Measurements from ENCODE around the gene PARP14.
"Not testable (repeated sequence)": the region's sequence is repeated elsewhere in the genome, so short reads cannot be mapped to it uniquely, and the experiment has no call there.

The PARP14 gene

GRCh38 chr3:122745369-122746021 is 64.9 kb downstream of the PARP14 start:
- Histone ChIP-seq H3K36me3 (ENCODE audit: control insufficient read depth in 2 of 2, insufficient read depth in 2 of 2, low read length in 2 of 2) (peaks cover 0 to 2% of the 10 kb centered on the region in 2 donors), H3K9me3 (ENCODE audit: control insufficient read depth in 2 of 2, low read length in 2 of 2) (no peaks in the 10 kb centered on the region), H3K4me3 (ENCODE audit: low read length in 2 of 2) (no peak overlapping the region), H3K27me3 (ENCODE audit: control insufficient read depth in 1 of 2, insufficient read depth in 2 of 2, low read length in 2 of 2) (no peaks in the 10 kb centered on the region), H3K4me1 (ENCODE audit: control insufficient read depth, insufficient read depth, low read length) (no peaks in the 10 kb centered on the region), H3K9ac (ENCODE audit: low read length in 2 of 2) (no peak overlapping the region), H3K27ac (ENCODE audit: low read length) (no peak overlapping the region)

- not testable (repeated sequence) for H3K4me3 ChIP-seq (ENCODE audit: low read length in 2 of 2); H3K36me3 ChIP-seq (ENCODE audit: control insufficient read depth in 2 of 2, insufficient read depth in 2 of 2, low read length in 2 of 2); H3K4me1 ChIP-seq (ENCODE audit: control insufficient read depth, insufficient read depth, low read length); H3K9ac ChIP-seq (ENCODE audit: low read length in 2 of 2); H3K27me3 ChIP-seq (ENCODE audit: control insufficient read depth in 1 of 2, insufficient read depth in 2 of 2, low read length in 2 of 2); H3K27ac ChIP-seq (ENCODE audit: low read length); H3K9me3 ChIP-seq (ENCODE audit: control insufficient read depth in 2 of 2, low read length in 2 of 2)
Observed at GRCh38 chr3:122747295-122747694, 66.7 kb downstream of the PARP14 start.

GRCh38 chr3:122748347-122748746 is 67.7 kb downstream of the PARP14 start:
- Histone ChIP-seq H3K27me3 (ENCODE audit: control insufficient read depth in 1 of 2, insufficient read depth in 2 of 2, low read length in 2 of 2) (no peaks in the 10 kb centered on the region), H3K36me3 (ENCODE audit: control insufficient read depth in 2 of 2, insufficient read depth in 2 of 2, low read length in 2 of 2) (peaks cover 4% of the 10 kb centered on the region in 2 donors), H3K9ac (ENCODE audit: low read length in 2 of 2) (no peak overlapping the region), H3K4me1 (ENCODE audit: control insufficient read depth, insufficient read depth, low read length) (no peaks in the 10 kb centered on the region), H3K9me3 (ENCODE audit: control insufficient read depth in 2 of 2, low read length in 2 of 2) (no peaks in the 10 kb centered on the region), H3K4me3 (ENCODE audit: low read length in 2 of 2) (no peak overlapping the region), H3K27ac (ENCODE audit: low read length) (no peak overlapping the region)

GRCh38 chr3:122754929-122755328 is 74.3 kb downstream of the PARP14 start:
- Histone ChIP-seq H3K9me3 (ENCODE audit: control insufficient read depth in 2 of 2, low read length in 2 of 2) (no peaks in the 10 kb centered on the region), H3K27ac (ENCODE audit: low read length) (no peak overlapping the region), H3K4me3 (ENCODE audit: low read length in 2 of 2) (no peak overlapping the region), H3K36me3 (ENCODE audit: control insufficient read depth in 2 of 2, insufficient read depth in 2 of 2, low read length in 2 of 2) (peaks cover 7 to 14% of the 10 kb centered on the region in 2 donors), H3K9ac (ENCODE audit: low read length in 2 of 2) (no peak overlapping the region), H3K27me3 (ENCODE audit: control insufficient read depth in 1 of 2, insufficient read depth in 2 of 2, low read length in 2 of 2) (no peaks in the 10 kb centered on the region), H3K4me1 (ENCODE audit: control insufficient read depth, insufficient read depth, low read length) (no peaks in the 10 kb centered on the region)

- Histone ChIP-seq H3K4me3 (ENCODE audit: low read length in 2 of 2) (no peak overlapping the region), H3K9me3 (ENCODE audit: control insufficient read depth in 2 of 2, low read length in 2 of 2) (no peaks in the 10 kb centered on the region), H3K4me1 (ENCODE audit: control insufficient read depth, insufficient read depth, low read length) (no peaks in the 10 kb centered on the region), H3K9ac (ENCODE audit: low read length in 2 of 2) (no peak overlapping the region), H3K27me3 (ENCODE audit: control insufficient read depth in 1 of 2, insufficient read depth in 2 of 2, low read length in 2 of 2) (no peaks in the 10 kb centered on the region), H3K36me3 (ENCODE audit: control insufficient read depth in 2 of 2, insufficient read depth in 2 of 2, low read length in 2 of 2) (peaks cover 7 to 14% of the 10 kb centered on the region in 2 donors), H3K27ac (ENCODE audit: low read length) (no peak overlapping the region)
Observed at GRCh38 chr3:122755491-122755890, 74.9 kb downstream of the PARP14 start.

- Histone ChIP-seq H3K9ac (ENCODE audit: low read length in 2 of 2) (no peak overlapping the region), H3K4me1 (ENCODE audit: control insufficient read depth, insufficient read depth, low read length) (no peaks in the 10 kb centered on the region), H3K27ac (ENCODE audit: low read length) (no peak overlapping the region), H3K4me3 (ENCODE audit: low read length in 2 of 2) (no peak overlapping the region), H3K36me3 (ENCODE audit: control insufficient read depth in 2 of 2, insufficient read depth in 2 of 2, low read length in 2 of 2) (peaks cover 3 to 8% of the 10 kb centered on the region in 2 donors), H3K27me3 (ENCODE audit: control insufficient read depth in 1 of 2, insufficient read depth in 2 of 2, low read length in 2 of 2) (no peaks in the 10 kb centered on the region), H3K9me3 (ENCODE audit: control insufficient read depth in 2 of 2, low read length in 2 of 2) (no peaks in the 10 kb centered on the region)
Observed at GRCh38 chr3:122758877-122759560, 78.4 kb downstream of the PARP14 start.

GRCh38 chr3:122760453-122761271 is 80.0 kb downstream of the PARP14 start:
- H3K4me3 ChIP-seq (ENCODE audit: low read length in 2 of 2) = no peak overlapping the region
- H3K9ac ChIP-seq (ENCODE audit: low read length in 2 of 2) = no peak overlapping the region
- no peaks in the 10 kb centered on the region for H3K9me3 ChIP-seq (ENCODE audit: control insufficient read depth in 2 of 2, low read length in 2 of 2)
- H3K27ac ChIP-seq (ENCODE audit: low read length) = no peak overlapping the region
- no peaks in the 10 kb centered on the region for H3K27me3 ChIP-seq (ENCODE audit: control insufficient read depth in 1 of 2, insufficient read depth in 2 of 2, low read length in 2 of 2)
- H3K36me3 ChIP-seq (ENCODE audit: control insufficient read depth in 2 of 2, insufficient read depth in 2 of 2, low read length in 2 of 2) = peaks cover 0 to 3% of the 10 kb centered on the region in 2 donors
- H3K4me1 ChIP-seq (ENCODE audit: control insufficient read depth, insufficient read depth, low read length) = no peaks in the 10 kb centered on the region

- Histone ChIP-seq H3K9ac (ENCODE audit: low read length in 2 of 2) (no peak overlapping the region), H3K27ac (ENCODE audit: low read length) (no peak overlapping the region), H3K4me1 (ENCODE audit: control insufficient read depth, insufficient read depth, low read length) (no peaks in the 10 kb centered on the region), H3K36me3 (ENCODE audit: control insufficient read depth in 2 of 2, insufficient read depth in 2 of 2, low read length in 2 of 2) (no peaks in the 10 kb centered on the region), H3K27me3 (ENCODE audit: control insufficient read depth in 1 of 2, insufficient read depth in 2 of 2, low read length in 2 of 2) (no peaks in the 10 kb centered on the region), H3K4me3 (ENCODE audit: low read length in 2 of 2) (no peak overlapping the region), H3K9me3 (ENCODE audit: control insufficient read depth in 2 of 2, low read length in 2 of 2) (no peaks in the 10 kb centered on the region)
Observed at GRCh38 chr3:122766430-122766829, 85.8 kb downstream of the PARP14 start.

- Histone ChIP-seq H3K9ac (ENCODE audit: low read length in 2 of 2) (no peak overlapping the region), H3K4me1 (ENCODE audit: control insufficient read depth, insufficient read depth, low read length) (no peaks in the 10 kb centered on the region), H3K27ac (ENCODE audit: low read length) (no peak overlapping the region), H3K27me3 (ENCODE audit: control insufficient read depth in 1 of 2, insufficient read depth in 2 of 2, low read length in 2 of 2) (no peaks in the 10 kb centered on the region), H3K4me3 (ENCODE audit: low read length in 2 of 2) (no peak overlapping the region), H3K36me3 (ENCODE audit: control insufficient read depth in 2 of 2, insufficient read depth in 2 of 2, low read length in 2 of 2) (no peaks in the 10 kb centered on the region), H3K9me3 (ENCODE audit: control insufficient read depth in 2 of 2, low read length in 2 of 2) (no peaks in the 10 kb centered on the region)
Observed at GRCh38 chr3:122767540-122768372, 87.1 kb downstream of the PARP14 start.

GRCh38 chr3:122770521-122771202 is 90.0 kb downstream of the PARP14 start:
- H3K4me1 ChIP-seq (ENCODE audit: control insufficient read depth, insufficient read depth, low read length) = no peaks in the 10 kb centered on the region
- H3K27ac ChIP-seq (ENCODE audit: low read length) = no peak overlapping the region

More at GRCh38 chr3:122770521-122771202, 90.0 kb downstream of the PARP14 start:
- no peak overlapping the region for H3K9ac ChIP-seq (ENCODE audit: low read length in 2 of 2)
- H3K9me3 ChIP-seq (ENCODE audit: control insufficient read depth in 2 of 2, low read length in 2 of 2) = no peaks in the 10 kb centered on the region
- no peaks in the 10 kb centered on the region for H3K27me3 ChIP-seq (ENCODE audit: control insufficient read depth in 1 of 2, insufficient read depth in 2 of 2, low read length in 2 of 2)
- H3K36me3 ChIP-seq (ENCODE audit: control insufficient read depth in 2 of 2, insufficient read depth in 2 of 2, low read length in 2 of 2) = peaks cover 0 to 3% of the 10 kb centered on the region in 2 donors
- H3K4me3 ChIP-seq (ENCODE audit: low read length in 2 of 2) = no peak overlapping the region

Data from stomach smooth muscle (tissue), 2 donors.